Fibroblast of lung (primary cell): ENCODE results near the gene SLC13A5. TPM values are rescaled to one million over a fixed set of nuclear protein-coding genes. Genes with fewer than 3 reads are reported as not detected.
"Not testable (repeated sequence)": the region's sequence is repeated elsewhere in the genome, so short reads cannot be mapped to it uniquely, and the experiment has no call there.

Source experiments
- DNase-seq, 2 donors: peaks; one replicate each; pipeline versions ENCODE4 v3.0.0 to v3.0.0-alpha.2; 2010; ENCODE audit warnings: low read depth in 2 of 2
- H2AFZ ChIP-seq: 2 replicates; pipeline ENCODE4 v1.5.1; 2012; ENCODE audit warnings: low read length, control low read depth, inconsistent platforms
- H3K27ac ChIP-seq: 2 replicates; pipeline ENCODE4 v1.5.1; 2011; ENCODE audit warnings: low read length, control low read depth; ENCODE audit not compliant: insufficient read depth
- H3K27me3 ChIP-seq: 2 replicates; pipeline ENCODE4 v1.5.1; 2011; ENCODE audit warnings: mild to moderate bottlenecking, low read length; ENCODE audit not compliant: control insufficient read depth, insufficient read depth
- H3K36me3 ChIP-seq: 2 replicates; pipeline ENCODE4 v1.5.1; 2011; ENCODE audit warnings: low read length; ENCODE audit not compliant: control insufficient read depth, insufficient read depth
- H3K4me1 ChIP-seq: 2 replicates; pipeline ENCODE4 v1.5.1; 2011; ENCODE audit warnings: low read length; ENCODE audit not compliant: control insufficient read depth, insufficient read depth; ENCODE audit errors: extremely low read depth
- H3K4me2 ChIP-seq: 2 replicates; pipeline ENCODE4 v1.5.1; 2011; ENCODE audit warnings: low read length, control low read depth; ENCODE audit not compliant: insufficient read depth; ENCODE audit errors: extremely low read depth
- H3K4me3 ChIP-seq, 4 experiments: fragments of 200-600 bp in 1 of 4; sonication (generic) in 1 of 4; replicated peaks in 1 of 4; 2 replicates each; pipeline ENCODE4 v1.5.1; 2011 to 2016; ENCODE audit warnings: low read length in 4 of 4, low read depth in 3 of 4, mild to moderate bottlenecking in 3 of 4, control low read depth in 2 of 4, inconsistent platforms in 1 of 4, mixed read lengths in 1 of 4; ENCODE audit not compliant: insufficient read depth in 1 of 4; ENCODE audit errors: control extremely low read depth in 1 of 4
- H3K79me2 ChIP-seq: 2 replicates; pipeline ENCODE4 v1.5.1; 2012; ENCODE audit warnings: mild to moderate bottlenecking, low read length, inconsistent platforms; ENCODE audit not compliant: control insufficient read depth, insufficient read depth
- H3K9ac ChIP-seq: 2 replicates; pipeline ENCODE4 v1.5.1; 2011; ENCODE audit warnings: mild to moderate bottlenecking, low read length, control low read depth; ENCODE audit not compliant: insufficient read depth
- H3K9me3 ChIP-seq: 2 replicates; pipeline ENCODE4 v1.5.1; 2012; ENCODE audit warnings: low read depth, low read length; ENCODE audit not compliant: control insufficient read depth, insufficient read depth
- H4K20me1 ChIP-seq: 2 replicates; pipeline ENCODE4 v1.5.1; 2011; ENCODE audit warnings: low read length; ENCODE audit not compliant: control insufficient read depth, insufficient read depth; ENCODE audit errors: extremely low read depth
- CTCF ChIP-seq, 2 donors: IDR thresholded peaks in 1 of 2; conservative IDR thresholded peaks in 1 of 2; 1 replicate in 1 of 2; 2 replicates in 1 of 2; pipeline ENCODE4 v1.5.1; 2011 to 2012; ENCODE audit warnings: low read length in 2 of 2, control low read depth in 1 of 2, inconsistent platforms in 1 of 2, low read depth in 1 of 2, mild to moderate bottlenecking in 1 of 2
- EZH2 ChIP-seq: IDR thresholded peaks from 2 replicates; pipeline ENCODE4 v1.5.1; 2012; ENCODE audit warnings: low read length, control low read depth, mild to moderate bottlenecking; ENCODE audit errors: missing control alignments
- polyA plus RNA-seq, 2 donors: library from polyadenylated mRNA; depleted of rRNA in 1 of 2; stranded (reverse) in 1 of 2; unstranded in 1 of 2; fragments of >200 nt; gene quantifications; 2 replicates each; pipeline ENCODE4 v1.2.1, GENCODE V29; 2011 to 2012; ENCODE audit warnings: missing spikeins in 1 of 2
- total RNA-seq: library from RNA; depleted of rRNA; stranded (reverse); fragments of >200 nt; gene quantifications from 2 replicates; pipeline ENCODE4 v1.2.1, GENCODE V29; 2014

The SLC13A5 gene
- total and polyA plus RNA-seq, 2 donors (not counting 1 experiment from before 2014, with no cell fraction given): not detected

- no peaks in the 10 kb centered on the region for H4K20me1 ChIP-seq
- H2AFZ ChIP-seq: no peak overlapping the region
- H3K27ac ChIP-seq: no peak overlapping the region
- H3K9ac ChIP-seq: no peak overlapping the region
- H3K4me3 ChIP-seq: no peak overlapping the region
- H3K4me1 ChIP-seq: no peaks in the 10 kb centered on the region
- TF ChIP-seq EZH2 (no peak), CTCF (conservative IDR thresholded peaks at IDR 0.05 in 1 of 2, IDR thresholded peaks at IDR 0.05 in 1 of 2; ENCODE audit: low read depth in 1 of 2, low read length in 2 of 2) (no peak)
- no peaks in the 10 kb centered on the region for H3K9me3 ChIP-seq
- H3K4me2 ChIP-seq: no peak overlapping the region
- H3K36me3 ChIP-seq: no peaks in the 10 kb centered on the region
- no peaks in the 10 kb centered on the region for H3K79me2 ChIP-seq
- H3K27me3 ChIP-seq: peaks cover 22% of the 10 kb centered on the region
- DNase-seq: no peak
Measured at GRCh38 chr17:6657633-6658287, 55.4 kb downstream of the SLC13A5 start.

DNA sequence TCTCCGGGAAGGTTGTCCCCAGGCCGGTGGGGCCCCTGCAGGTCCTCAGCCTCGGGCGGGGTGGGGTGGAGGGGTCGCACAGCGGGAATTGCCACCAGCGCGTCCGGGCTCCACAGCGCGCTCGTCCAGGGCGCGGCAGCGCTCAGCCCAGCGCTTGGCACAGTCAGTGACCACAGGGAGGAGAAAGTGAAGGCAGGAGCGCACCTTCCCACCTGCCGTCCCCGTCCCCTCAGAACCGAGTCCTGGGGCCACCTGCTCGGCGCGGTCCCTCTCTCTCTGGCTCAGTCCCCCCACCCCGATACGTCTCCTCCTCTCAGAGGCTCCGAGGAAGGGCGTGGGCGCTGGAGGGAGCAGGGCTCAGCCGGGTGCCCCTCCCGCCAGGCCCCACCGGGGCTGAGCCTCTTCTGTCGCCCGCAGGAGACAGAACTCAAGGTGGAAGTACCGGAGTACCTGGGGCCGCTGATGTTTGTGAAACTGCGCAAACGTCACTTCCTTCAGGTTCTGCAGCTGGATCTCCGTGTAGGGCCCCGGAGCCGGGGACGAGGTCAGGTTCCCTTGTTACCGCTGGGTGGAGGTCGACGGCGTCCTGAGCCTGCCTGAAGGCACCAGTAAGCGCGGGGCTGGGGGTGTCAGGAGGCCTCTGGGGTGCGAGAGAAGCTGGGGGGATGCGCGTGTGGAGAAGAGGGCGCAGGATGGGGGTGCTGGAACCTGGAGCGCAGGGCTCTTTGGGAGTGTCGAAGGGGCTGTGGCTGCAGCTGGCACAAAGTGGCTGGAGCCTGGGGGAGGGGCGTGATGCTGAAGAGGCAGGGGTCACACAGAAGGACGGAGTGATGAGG, 56.2 kb downstream of the SLC13A5 start:
- H3K4me2 ChIP-seq, H4K20me1 ChIP-seq, H3K27ac ChIP-seq, H3K79me2 ChIP-seq, DNase-seq, H3K4me1 ChIP-seq, H2AFZ ChIP-seq, H3K9ac ChIP-seq, H3K9me3 ChIP-seq, H3K36me3 ChIP-seq, H3K4me3 ChIP-seq: not testable (repeated sequence)
- peaks cover 22% of the 10 kb centered on the region for H3K27me3 ChIP-seq

GRCh38 chr17:6655732-6656361, 57.3 kb downstream of the SLC13A5 start:
- peaks cover 16% of the 10 kb centered on the region for H3K27me3 ChIP-seq
- H3K4me2 ChIP-seq, H3K9ac ChIP-seq, H3K9me3 ChIP-seq, H3K4me3 ChIP-seq, H2AFZ ChIP-seq, H3K4me1 ChIP-seq, DNase-seq, H4K20me1 ChIP-seq, H3K36me3 ChIP-seq, H3K27ac ChIP-seq, H3K79me2 ChIP-seq: not testable (repeated sequence)
- TF ChIP-seq EZH2: peak; percentile 72
